OCI-M1 (cell line): ENCODE data around the gene NMNAT2.
"Not testable (repeated sequence)": the region's sequence is repeated elsewhere in the genome, so short reads cannot be mapped to it uniquely, and the experiment has no call there.

Experiments
- DNase-seq: peaks from one replicate; lab custom pipeline; 2025; lab: John Stamatoyannopoulos, UW

Gene NMNAT2

DNA sequence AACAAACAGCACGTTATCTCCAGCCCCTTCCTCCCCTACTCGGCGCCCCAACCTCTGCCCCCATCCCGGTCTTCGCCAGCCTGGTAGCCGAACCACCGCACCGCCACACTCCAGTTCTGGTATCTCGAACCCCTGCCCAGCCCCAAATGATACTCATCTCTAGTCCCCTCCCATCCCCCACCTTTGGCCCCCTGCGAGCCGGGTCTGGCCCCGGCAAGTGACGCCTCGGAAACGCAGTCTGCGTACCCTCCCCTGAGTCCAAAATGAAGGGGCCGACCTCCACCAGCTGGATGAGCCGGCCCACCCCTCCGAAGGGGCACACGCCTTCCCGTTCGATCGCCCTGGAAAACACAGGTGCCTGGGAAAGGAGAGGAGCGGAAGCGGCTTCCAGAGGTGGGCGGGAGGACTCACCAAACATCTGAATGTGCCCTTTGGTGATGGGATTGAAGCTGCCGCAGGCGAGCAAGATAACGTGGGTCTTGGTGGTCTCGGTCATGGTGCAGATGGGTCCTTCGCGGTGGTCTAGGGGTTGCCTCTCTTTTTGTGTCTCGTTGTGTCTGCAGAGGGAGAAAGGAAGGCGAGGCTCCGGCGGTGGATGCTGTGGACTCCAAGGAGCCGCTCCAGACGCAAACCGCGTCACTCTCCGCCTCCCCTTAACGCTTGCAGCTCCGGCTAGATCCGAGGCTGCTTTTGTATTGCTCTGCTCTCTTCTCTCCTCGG, at the start of gene NMNAT2:
Gene NMNAT2, minus strand, starts transcription at position 609 of the 720 bp plus-strand sequence. Its CDS starts 113 bp downstream, at position 496.
- no peak for DNase-seq

DNA sequence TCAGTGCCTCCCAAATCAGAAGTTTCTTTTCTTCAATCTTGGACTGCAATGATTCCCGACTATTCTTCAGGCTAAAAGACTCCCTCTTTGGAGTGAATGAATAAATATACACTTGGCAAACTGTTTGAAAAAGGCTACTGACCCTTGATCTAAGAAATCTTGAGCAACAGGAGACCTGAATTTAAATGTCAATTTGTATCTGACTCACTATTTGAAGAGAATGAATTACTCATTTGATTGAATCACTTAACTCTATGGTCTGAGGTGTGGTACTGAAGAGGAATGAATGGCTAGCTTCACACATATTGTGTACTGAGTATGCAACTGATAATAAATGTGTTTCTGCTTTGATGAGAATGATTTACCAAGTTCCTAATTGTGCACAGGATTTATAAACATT, 49.5 kb upstream of the NMNAT2 start:
- DNase-seq, result no peak

DNA sequence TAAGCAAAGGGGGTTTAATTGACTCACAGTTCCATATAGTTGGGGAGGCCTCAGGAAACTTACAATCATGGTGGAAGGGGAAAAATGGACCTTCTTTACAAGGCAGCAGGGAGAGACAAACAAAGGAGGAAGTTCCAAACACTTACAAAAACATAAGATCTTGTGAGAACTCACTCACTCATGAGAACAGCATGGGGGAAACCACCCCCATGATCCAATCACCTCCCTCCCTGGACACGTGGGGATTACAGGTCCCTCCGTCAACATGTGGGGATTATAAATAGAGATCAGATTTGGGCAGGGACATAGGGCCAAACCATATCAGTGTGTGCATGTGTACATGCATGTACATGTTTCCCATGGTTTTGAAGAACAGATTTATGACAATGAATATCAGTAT, 48.6 kb upstream of the NMNAT2 start:
- DNase-seq, result peak; percentile 40

DNA sequence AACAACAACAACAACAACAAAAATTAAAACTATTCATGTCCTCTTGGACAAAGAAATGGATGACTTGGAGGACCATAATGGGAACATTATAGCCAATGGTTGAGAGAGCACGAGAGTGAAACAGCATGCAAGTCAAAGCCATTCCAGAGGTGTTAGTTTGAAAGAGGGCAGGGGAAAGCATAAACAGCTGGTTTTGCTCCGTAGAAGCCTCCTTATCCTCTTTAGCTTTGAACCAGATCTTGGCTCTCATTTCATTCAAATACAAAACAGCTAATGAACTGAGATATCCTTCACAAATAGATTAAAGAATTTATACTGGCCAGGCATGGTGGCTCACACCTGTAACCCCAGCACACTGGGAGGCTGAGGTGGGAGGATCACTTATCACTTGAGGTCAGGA, 45.4 kb upstream of the NMNAT2 start:
- DNase-seq, result no peak

DNA sequence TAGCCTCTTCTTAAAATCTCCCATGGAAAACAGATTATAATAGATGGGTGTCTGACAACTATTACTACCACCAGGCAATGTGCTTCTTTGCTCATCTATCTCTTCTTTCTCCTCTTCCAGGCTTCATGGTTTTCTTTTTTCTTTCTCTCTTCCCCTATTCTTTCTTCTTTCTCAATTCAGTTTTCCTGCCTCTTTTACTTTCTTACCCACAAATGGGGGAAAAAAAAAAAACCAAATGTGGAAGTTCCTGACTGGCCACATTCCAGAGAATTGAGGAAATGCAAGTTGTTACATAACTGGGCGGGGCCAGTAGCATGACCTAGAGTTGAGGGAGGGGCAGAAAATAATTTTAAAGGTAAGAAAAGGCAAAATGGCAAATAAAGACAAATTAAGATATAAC, 43.2 kb upstream of the NMNAT2 start:
- peak; percentile 90 for DNase-seq

DNA sequence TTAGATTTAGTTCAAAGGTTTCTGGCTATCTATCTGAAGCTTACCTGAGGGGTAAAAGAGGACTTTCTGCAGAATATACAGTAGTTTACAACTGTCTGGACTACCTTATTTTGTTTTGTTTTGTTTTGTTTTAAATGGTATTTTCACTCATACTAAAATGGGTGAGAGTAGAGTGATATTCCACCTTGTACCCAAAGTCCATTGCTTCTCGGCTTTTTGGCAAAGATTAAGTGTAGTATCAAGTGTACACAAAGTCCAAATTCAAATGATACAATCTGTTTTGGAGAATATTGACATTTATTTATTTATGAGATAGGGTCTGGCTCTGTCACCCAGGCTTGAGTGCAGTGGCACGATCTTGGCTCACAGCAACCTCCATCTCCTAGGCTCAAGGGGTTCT, 42.4 kb upstream of the NMNAT2 start:
- no peak for DNase-seq

DNA sequence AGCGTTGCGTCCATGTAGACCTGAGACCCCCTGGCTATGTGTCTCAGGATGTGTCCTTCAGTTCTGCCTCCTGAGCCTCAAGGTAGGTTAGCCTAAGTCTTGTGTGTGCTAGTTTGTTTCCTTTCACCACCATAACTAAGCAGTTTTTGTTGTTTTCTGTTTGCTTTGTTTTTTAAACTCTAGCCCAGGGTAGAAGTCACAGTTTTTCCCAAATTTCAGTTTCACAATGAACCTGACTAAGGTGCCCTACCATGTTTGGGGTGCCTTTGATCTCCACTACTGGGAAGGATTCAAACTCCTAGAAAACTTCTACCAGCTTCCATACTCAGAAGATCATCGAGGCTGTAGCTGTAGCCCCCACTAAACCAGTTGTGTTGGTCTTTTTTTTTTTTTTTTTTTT, 39.3 kb upstream of the NMNAT2 start:
- DNase-seq, result no peak

DNA sequence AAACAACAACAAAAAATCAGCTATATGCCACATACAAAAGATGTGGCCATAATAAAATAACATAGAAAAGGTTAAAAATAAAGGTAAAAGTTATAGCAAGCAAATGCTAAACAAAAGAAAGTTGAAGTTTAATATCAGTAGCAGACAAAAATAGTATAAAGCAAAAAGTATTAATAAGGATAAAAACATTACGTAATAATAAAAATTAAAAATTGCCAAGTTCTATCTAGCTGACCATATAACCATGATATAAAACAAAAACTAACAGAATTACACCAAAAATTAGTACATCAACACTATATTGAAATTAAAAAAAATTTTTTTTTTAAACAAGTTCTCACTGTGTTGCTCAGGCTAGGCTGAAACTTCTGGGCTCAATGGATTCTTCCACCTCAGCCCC, 38.6 kb upstream of the NMNAT2 start:
- DNase-seq, result no peak

DNA sequence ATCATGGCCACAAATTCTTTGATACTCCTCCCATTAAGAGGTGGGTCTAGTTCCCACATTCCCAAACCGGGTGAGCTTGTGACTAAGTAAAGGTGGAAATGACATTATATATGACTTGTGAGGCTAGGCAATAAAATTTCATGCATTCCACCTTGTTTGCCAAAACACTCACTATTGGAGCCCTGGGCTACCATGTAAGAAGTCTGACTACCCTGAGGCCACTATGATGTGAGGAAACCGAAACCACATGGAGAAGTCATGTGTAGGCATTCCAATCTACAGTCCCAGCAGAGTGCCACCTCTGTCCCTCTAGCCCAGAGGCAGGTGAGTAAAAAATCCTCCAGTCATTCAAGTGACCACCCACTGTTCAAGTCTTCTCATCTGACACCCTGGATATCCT, 36.2 kb upstream of the NMNAT2 start:
- no peak for DNase-seq

DNA sequence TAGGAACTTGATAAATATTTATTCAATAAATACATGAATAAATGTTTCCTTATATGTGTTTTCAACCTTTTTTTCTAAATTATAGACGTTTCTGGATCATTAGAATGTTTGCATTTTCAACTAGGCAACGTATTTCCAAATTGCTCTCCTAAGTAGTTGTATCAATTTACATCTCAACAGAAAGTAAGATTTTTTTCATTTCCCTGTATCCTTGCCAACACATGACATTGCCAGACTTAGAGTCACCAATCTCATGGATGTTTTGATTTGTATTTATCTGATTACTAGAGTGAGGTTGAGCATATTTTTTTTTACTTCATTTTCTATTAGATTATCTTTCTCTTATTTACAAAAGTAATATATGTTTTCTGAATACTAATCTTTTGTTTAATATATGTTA, 31.9 kb upstream of the NMNAT2 start:
- DNase-seq, result no peak

DNA sequence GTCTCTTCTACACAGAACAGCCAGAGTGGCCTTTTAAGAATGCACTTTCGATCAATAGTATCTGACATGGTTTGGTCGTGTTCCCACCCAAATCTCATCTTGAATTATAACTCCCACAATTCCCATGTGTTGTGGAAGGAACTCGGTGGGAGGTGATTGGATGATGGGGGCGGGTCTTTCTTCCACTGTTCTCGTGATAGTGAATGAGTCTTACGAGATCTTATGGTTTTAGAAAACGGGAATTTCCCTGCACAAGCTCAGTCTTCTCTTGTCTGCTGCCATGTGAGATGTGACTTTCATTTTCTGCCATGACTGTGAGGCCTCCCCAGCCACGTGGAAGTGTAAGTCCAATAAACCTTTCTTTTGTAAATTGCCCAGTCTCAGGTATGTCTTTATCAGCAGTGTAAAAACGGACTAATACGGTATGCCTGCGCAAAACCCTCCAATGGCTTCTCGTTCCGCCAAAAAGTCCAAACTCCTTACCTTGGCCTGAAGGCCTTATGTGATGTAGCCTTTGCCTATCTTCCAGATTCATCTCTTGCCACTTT, 31.1 kb upstream of the NMNAT2 start:
- no peak for DNase-seq

DNA sequence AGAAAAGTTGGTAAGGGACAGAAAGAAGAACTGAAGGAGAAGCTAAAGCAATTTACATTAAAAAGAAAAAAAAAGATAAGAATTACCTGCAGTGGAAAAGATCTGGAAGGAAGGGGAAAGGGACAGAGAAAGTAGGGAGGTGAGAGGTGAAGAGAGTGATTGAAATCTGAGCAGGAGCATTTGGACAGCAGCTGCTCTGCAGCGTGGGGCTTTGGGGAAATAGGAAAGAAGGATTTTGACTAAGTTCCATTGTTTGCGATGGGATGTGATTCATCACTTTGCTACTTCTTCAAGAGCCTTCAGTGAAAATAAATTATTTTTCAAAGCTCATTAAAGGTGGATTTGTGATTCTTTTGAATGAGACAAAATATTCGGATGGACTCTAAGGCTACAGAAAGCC, 26.1 kb upstream of the NMNAT2 start:
- DNase-seq, result no peak

DNA sequence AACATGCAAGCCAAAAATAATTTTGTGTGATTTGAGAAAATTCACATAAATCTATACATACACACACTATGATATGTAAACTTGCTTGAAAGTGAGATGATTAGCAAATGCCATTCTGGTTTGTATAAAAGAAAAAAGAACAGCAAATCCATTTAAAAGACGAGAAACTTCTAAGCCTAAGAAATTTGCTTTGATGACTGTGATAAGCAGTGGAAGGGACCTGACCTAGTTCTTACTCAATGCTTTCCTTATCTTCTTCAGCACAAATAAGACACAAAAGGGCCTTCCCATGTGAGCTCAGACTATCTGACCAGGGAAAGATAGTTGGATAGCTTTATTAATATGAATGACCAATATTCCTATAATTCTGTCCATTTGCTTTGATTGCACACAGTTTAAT, 25.3 kb upstream of the NMNAT2 start:
- DNase-seq, result peak; percentile 41

DNA sequence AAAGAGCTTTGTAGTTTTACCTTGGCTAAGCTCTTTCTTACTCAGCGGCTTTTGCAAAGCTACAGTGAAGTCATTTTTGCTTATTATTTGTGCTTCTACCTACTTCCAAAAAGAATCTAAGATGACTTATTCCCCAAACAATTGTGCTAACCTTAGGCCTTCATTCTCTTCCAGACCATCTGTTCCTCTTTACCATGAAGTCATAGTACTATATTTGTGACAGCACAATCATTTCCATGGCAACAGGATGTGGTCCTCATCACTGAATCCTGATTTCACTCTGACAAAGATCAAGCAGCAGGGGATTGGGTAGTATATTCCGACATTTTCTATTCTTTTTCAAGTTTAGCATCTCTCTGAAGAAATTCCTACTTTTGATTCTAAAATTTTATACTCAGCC, 24.8 kb upstream of the NMNAT2 start:
- no peak for DNase-seq

DNA sequence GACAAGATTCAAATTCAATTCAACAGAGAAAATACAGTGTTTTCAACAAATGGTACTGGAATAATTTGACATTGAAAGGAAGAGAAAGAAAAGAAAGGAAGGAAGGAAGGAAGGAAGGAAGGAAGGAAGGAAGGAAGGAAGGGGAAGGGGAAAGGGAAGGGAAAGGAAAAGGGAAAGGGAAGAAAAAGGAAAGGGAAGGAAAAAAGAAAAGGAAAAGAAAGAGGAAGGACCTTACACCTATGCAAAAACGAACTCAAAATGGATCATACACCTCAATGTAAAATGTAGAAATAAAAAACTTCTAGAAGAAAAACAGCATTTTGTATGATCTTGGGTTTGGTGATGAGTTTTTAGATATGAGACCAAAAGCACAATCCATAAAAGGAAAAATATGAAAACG, 19.9 kb upstream of the NMNAT2 start:
- DNase-seq, result no peak

DNA sequence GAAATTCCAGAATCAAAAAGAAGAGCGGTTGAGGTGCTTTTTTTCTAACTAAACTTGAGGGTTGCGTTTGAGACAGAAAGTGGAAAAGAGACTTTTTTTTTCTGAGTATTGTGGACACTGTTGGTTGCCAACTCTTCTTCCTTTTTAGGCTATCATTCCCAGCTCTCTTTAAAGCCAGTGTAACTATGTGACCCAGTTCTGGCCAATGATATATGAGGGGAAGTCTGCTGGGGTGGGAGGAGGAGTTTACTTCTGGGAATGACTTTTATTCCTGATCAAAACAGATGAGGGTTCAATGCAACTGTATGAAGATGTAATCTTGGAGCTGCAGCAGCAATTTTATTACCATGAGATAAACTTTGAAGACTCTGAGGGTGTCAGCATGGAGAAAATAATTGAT, 17.3 kb upstream of the NMNAT2 start:
- peak; percentile 68 for DNase-seq

DNA sequence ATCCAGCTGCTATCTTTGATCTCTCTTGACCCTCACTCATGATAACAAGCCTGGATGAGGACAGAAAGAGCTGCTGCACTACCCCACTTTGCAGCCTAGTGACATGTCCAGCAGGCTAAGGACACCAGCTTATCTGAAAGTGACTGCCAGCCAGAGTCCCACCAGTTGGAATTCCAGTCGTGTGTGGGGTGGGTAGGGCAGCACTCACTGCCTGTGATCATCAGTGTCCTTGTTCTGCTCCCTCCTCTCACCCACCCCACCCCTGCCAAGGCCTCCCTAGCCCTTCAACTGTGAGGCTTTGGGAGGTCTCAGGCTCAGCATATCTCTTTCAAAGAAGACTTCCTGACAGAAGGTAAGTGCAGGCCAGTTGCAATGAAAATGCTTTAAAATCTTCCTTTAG, 15.5 kb upstream of the NMNAT2 start:
- no peak for DNase-seq

DNA sequence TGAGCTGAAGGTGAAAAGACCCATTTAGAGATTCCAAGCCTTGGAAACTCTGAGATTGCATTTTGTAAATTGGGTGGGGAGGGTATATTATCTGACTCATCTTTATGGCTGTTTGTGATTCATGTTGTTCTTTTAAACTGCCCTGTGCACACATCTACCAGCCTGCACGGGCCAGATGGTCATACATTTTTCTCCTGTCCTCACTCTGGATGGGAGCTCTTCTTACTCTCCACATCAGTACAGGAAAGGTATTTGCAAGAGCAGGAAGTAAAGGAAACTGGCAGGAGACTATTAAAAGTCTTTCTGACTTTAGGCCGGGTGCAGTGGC, 14.3 kb upstream of the NMNAT2 start:
- DNase-seq, result no peak

DNA sequence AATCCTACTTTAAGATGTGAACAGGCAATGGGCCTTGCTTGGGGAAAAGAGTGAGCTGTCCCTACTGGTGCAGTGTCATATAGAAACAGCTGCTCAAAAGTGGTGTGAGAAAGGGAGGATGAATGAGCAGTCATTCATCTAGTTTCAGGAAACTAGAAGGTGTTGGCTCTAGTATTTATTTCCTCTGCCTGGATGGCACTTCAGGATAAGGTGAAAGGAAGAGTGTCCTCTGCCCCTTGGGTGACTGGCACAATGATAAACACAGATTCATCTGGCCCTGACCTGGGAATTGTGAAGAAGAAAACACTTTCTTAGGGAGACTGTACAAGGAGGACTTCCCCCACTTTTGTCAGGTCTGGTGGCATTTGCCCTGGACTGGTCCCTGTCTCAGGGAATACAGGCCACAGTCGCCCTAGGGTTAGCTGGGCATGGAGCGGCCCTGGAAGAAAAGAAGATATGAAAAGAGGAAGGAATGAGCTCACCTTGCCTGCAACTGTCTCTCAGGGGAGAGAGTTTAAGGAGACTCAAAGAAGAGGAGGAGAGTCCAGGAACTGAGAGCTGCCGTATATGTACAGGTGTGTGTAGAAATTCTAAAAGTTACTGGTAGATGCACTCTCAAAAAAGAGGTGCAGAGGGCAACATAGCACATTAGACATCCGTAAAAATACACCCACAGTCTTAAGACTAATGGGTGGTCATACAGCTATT, 13.8 kb upstream of the NMNAT2 start:
- DNase-seq, result no peak

DNA sequence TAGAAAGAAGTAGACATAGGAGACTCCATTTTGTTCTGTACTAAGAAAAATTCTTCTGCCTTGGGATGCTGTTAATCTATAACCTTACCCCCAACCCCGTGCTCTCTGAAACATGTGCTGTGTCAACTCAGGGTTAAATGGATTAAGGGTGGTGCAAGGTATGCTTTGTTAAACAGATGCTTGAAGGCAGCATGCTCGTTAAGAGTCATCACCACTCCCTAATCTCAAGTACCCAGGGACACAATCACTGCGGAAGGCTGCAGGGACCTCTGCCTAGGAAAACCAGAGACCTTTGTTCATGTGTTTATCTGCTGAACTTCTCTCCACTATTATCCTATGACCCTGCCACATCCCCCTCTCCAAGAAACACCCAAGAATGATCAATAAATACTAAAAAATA, 9.4 kb upstream of the NMNAT2 start:
- not testable (repeated sequence) for DNase-seq

DNA sequence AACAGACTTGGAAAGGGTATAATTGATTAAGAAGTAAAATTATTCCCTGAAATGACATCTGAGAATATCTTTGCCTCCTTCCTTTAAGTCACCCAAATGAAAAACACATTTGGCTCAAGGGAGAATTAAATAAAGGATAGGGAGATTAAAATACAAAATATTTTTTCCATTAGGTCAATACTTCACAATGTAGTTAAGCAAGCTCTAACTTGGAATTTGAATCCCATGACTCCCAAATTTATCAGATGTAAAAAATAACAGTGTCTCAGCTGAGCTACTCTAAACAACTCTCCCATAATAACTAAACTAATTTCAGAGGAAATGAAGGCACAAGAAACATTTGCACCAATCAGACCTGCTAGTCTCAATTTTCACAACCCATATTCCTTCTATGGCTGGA, 6.5 kb upstream of the NMNAT2 start:
- DNase-seq, result no peak

DNA sequence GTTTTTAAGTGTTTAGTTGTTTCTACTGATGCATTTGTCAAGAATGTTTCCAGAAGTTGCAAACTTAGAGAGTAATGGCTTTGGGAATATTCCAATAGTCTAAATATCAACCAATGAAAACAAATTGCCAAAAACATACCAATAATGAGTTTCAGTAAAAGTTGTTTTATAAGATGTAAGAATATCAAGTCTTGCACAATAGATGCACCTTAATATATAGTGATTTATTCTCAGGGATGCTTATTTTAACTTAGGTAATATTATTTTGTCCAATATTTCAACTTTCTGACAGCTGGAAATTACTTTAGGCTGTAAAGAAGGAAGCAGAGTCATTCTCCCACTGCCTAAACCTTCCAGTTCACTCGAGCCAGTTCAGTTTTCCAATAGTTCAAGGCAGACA, 5.4 kb upstream of the NMNAT2 start:
- no peak for DNase-seq

DNA sequence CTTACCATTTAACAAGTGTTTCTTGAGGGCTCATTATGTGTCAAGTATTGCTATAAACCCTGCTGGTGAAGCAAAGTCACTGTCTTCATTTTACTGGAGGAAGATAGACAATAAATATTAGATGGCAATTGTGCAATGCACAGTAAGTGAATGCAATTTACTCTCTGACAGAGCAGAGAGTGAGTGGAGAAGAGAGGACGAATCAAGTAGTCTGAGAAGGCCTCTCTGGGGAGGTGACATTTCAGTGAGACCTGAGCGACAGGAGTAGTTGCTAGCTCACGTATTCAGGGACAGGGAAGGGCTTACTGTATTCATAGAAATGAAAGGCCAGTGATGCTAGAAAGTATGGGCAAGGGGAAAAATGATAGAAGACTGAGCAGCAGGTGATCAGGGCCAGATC, 1.2 kb upstream of the NMNAT2 start:
- no peak for DNase-seq

DNA sequence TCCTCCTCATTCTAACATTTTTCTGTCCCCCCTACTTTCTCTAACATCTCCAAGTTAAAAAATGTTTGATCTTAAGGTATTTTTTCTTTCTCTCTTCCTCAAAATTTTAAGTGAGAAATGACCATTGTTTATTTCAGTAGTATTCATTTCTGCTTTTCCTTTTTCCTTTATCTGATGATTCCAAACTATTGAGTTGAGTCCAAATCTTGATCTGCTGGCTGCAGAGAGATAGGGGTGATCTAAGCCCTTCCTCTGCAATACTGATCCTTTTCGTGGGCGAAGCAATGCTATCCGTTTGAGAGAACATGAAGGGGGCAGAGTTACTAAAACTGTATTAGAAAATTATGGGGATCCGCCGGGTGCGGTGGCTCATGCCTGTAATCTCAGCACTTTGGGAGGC, 516 bp upstream of the NMNAT2 start:
- no peak for DNase-seq
